ENCODE results near the gene SELENOK.

The SELENOK gene

DNA sequence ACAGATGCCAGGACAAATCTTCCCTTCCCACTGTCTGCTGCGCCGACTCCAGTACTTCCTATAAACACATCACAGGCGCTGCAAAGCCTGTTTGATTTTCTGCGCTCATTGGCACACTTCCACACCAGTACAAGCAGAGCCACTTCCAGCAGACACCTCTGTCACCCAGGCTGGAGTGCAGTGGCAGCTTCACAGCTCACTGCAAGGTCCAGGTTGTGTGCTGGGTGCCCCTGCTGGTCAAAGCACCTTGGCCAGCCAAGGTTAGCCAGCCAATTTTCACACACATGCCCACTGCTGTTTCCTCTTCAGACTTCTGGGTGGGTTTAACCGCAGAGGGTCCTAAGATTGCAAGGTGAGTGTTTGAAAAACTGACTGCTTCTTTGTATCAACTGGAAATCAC lies 50.4 kb downstream of the SELENOK start:
- TF ChIP-seq NFRKB (IDR thresholded peaks at IDR 0.05) (no peak), ARNT (IDR thresholded peaks at IDR 0.05) (no peak), FOXM1 (IDR thresholded peaks at IDR 0.05; ENCODE audit: borderline replicate concordance) (no peak), FOXA1 (IDR thresholded peaks at IDR 0.05) (no peak), FOXK2 (IDR thresholded peaks at IDR 0.05) (no peak), SP1 (IDR thresholded peaks at IDR 0.05) (no peak), L3MBTL2 (conservative IDR thresholded peaks at IDR 0.05) (no peak), TARDBP (IDR thresholded peaks at IDR 0.05) (no peak), ZNF384 (IDR thresholded peaks at IDR 0.05) (no peak), HDGF (IDR thresholded peaks at IDR 0.05; ENCODE audit: borderline replicate concordance) (no peak), PKNOX1 (IDR thresholded peaks at IDR 0.05) (no peak)
- ChIA-PET POLR2A (interaction anchor here (1.0 kb wide), 1 partner anchor 23 kb away, joined by 3 read pairs; no protein-coding TSS in a partner anchor), CTCF (no interaction called here)
- no peak for DNase-seq (ENCODE audit: extremely low spot score)

GRCh38 chr3:53837331-53837730 lies 54.3 kb downstream of the SELENOK start:
- CTCF ChIA-PET = no interaction called here
- no peak for DNase-seq (ENCODE audit: extremely low spot score)
- POLR2A ChIA-PET = no interaction called here
- TF ChIP-seq TARDBP (IDR thresholded peaks at IDR 0.05) (no peak), LEF1 (IDR thresholded peaks at IDR 0.05; ENCODE audit: borderline replicate concordance) (no peak), SP1 (IDR thresholded peaks at IDR 0.05) (no peak), ARNT (IDR thresholded peaks at IDR 0.05) (no peak), SUZ12 (IDR thresholded peaks at IDR 0.05) (no peak), L3MBTL2 (conservative IDR thresholded peaks at IDR 0.05) (no peak), ZNF384 (IDR thresholded peaks at IDR 0.05) (no peak), FOXK2 (IDR thresholded peaks at IDR 0.05) (no peak), NFRKB (IDR thresholded peaks at IDR 0.05) (no peak), HDGF (IDR thresholded peaks at IDR 0.05; ENCODE audit: borderline replicate concordance) (no peak)

GRCh38 chr3:53836084-53836872 lies 55.4 kb downstream of the SELENOK start:
- CTCF ChIA-PET = no interaction called here
- no peak for DNase-seq (ENCODE audit: extremely low spot score)
- POLR2A ChIA-PET = interaction anchor here (1.0 kb wide), 1 partner anchor 9 kb away, joined by 7 read pairs; no protein-coding TSS in a partner anchor
- TF ChIP-seq FOXK2 (IDR thresholded peaks at IDR 0.05) = no peak
- TF ChIP-seq ELF4 (IDR thresholded peaks at IDR 0.05) = no peak
- no peak for TF ChIP-seq ZNF384 (IDR thresholded peaks at IDR 0.05)
- no peak for TF ChIP-seq ARNT (IDR thresholded peaks at IDR 0.05)
- no peak for TF ChIP-seq HDGF (IDR thresholded peaks at IDR 0.05; ENCODE audit: borderline replicate concordance)
- TF ChIP-seq BHLHE40 (IDR thresholded peaks at IDR 0.05; ENCODE audit: borderline replicate concordance) = no peak
- no peak for TF ChIP-seq L3MBTL2 (conservative IDR thresholded peaks at IDR 0.05)
- TF ChIP-seq SUZ12 (IDR thresholded peaks at IDR 0.05) = no peak
- TF ChIP-seq FOXA1 (IDR thresholded peaks at IDR 0.05) = no peak
- TF ChIP-seq LEF1 (IDR thresholded peaks at IDR 0.05; ENCODE audit: borderline replicate concordance) = no peak
- TF ChIP-seq FOXM1 (IDR thresholded peaks at IDR 0.05; ENCODE audit: borderline replicate concordance) = no peak
- no peak for TF ChIP-seq PKNOX1 (IDR thresholded peaks at IDR 0.05)
- TF ChIP-seq CTBP1 (IDR thresholded peaks at IDR 0.05; ENCODE audit: borderline replicate concordance) = no peak
- no peak for TF ChIP-seq TARDBP (IDR thresholded peaks at IDR 0.05)
- no peak for TF ChIP-seq SP1 (IDR thresholded peaks at IDR 0.05)
- TF ChIP-seq NFRKB (IDR thresholded peaks at IDR 0.05) = no peak

- CTCF ChIA-PET = no interaction called here
- POLR2A ChIA-PET = interaction anchor here (1.3 kb wide), 1 partner anchor 10 kb away, joined by 3 read pairs; no protein-coding TSS in a partner anchor
- DNase-seq (ENCODE audit: extremely low spot score) = no peak
- no peak for TF ChIP-seq BHLHE40 (IDR thresholded peaks at IDR 0.05; ENCODE audit: borderline replicate concordance)
- no peak for TF ChIP-seq PKNOX1 (IDR thresholded peaks at IDR 0.05)
- no peak for TF ChIP-seq ARNT (IDR thresholded peaks at IDR 0.05)
Observed at GRCh38 chr3:53835257-53835656, 56.4 kb downstream of the SELENOK start.

GRCh38 chr3:53834429-53835095 lies 57.1 kb downstream of the SELENOK start:
- no peak for DNase-seq (ENCODE audit: extremely low spot score)
- ChIA-PET POLR2A (interaction anchor here (1.3 kb wide), 1 partner anchor 11 kb away, joined by 3 read pairs; no protein-coding TSS in a partner anchor), CTCF (no interaction called here)
- TF ChIP-seq LEF1 (IDR thresholded peaks at IDR 0.05; ENCODE audit: borderline replicate concordance) (no peak), PKNOX1 (IDR thresholded peaks at IDR 0.05) (no peak), TARDBP (IDR thresholded peaks at IDR 0.05) (no peak), ELF4 (IDR thresholded peaks at IDR 0.05) (no peak), ARNT (IDR thresholded peaks at IDR 0.05) (no peak), CTBP1 (IDR thresholded peaks at IDR 0.05; ENCODE audit: borderline replicate concordance) (no peak)
